MM.1S (cell line): Measurements from ENCODE around the gene NUCKS1.

Source experiments
- EZH2 ChIP-seq: fragments of 300-600 bp; sonication (generic); optimal IDR thresholded peaks from 2 replicates; pipeline ENCODE3; 2017; ENCODE audit warnings: low read depth, mild to moderate bottlenecking, antibody characterized with exemption, low read length, mixed read lengths
- EZH2phosphoT487 ChIP-seq: fragments of 300-600 bp; sonication (generic); IDR thresholded peaks from 2 replicates; pipeline ENCODE4 v1.6.1; 2018; ENCODE audit warnings: antibody characterized with exemption, low read length
- TF ChIP-seq, protein P1 (sequence below): fragments of 300-600 bp; sonication (generic); IDR thresholded peaks from 2 replicates; pipeline ENCODE4 v1.5.1; 2016; ENCODE audit warnings: antibody characterized with exemption, low read length, mixed read lengths

DNA sequence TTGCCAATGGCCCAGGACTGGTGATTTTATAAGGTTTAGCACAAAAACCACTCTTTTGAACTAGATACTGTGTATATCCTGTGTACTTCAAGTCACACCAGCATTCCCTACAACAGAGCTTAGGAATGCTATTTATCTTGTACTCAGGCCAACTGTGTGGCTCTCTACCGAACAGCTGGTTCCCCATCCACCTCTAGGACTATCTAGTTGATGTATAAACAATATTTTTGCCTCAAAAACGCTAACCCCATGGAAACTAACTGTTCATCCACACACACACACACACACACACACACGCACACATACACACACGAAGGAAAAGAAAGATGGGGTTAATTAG lies 41.0 kb downstream of the NUCKS1 start:
- TF ChIP-seq, protein P1, sequence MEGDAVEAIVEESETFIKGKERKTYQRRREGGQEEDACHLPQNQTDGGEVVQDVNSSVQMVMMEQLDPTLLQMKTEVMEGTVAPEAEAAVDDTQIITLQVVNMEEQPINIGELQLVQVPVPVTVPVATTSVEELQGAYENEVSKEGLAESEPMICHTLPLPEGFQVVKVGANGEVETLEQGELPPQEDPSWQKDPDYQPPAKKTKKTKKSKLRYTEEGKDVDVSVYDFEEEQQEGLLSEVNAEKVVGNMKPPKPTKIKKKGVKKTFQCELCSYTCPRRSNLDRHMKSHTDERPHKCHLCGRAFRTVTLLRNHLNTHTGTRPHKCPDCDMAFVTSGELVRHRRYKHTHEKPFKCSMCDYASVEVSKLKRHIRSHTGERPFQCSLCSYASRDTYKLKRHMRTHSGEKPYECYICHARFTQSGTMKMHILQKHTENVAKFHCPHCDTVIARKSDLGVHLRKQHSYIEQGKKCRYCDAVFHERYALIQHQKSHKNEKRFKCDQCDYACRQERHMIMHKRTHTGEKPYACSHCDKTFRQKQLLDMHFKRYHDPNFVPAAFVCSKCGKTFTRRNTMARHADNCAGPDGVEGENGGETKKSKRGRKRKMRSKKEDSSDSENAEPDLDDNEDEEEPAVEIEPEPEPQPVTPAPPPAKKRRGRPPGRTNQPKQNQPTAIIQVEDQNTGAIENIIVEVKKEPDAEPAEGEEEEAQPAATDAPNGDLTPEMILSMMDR, result no peak
- TF ChIP-seq EZH2phosphoT487 (no peak), EZH2 (no peak)
